Measurements from ENCODE around the gene MICOS13.

MICOS13 gene

GRCh38 chr19:5663904-5664303 is 16.4 kb downstream of the MICOS13 start:
- H3K4me3 ChIP-seq (ENCODE audit: low read length in 2 of 2) = no peak overlapping the region
- H3K36me3 ChIP-seq (ENCODE audit: control insufficient read depth in 2 of 2, insufficient read depth in 2 of 2, low read length in 2 of 2) = peaks cover 63 to 77% of the 10 kb centered on the region in 2 donors
- H3K27me3 ChIP-seq (ENCODE audit: control insufficient read depth in 1 of 2, insufficient read depth in 2 of 2, low read length in 2 of 2) = no peaks in the 10 kb centered on the region
- H3K9ac ChIP-seq (ENCODE audit: low read length in 2 of 2) = no peak overlapping the region
- H3K4me1 ChIP-seq (ENCODE audit: control insufficient read depth, insufficient read depth, low read length) = no peaks in the 10 kb centered on the region
- H3K27ac ChIP-seq (ENCODE audit: low read length) = no peak overlapping the region
- no peaks in the 10 kb centered on the region for H3K9me3 ChIP-seq (ENCODE audit: control insufficient read depth in 2 of 2, low read length in 2 of 2)

GRCh38 chr19:5661483-5661882 is 18.8 kb downstream of the MICOS13 start:
- H3K9me3 ChIP-seq (ENCODE audit: control insufficient read depth in 2 of 2, low read length in 2 of 2) = no peaks in the 10 kb centered on the region
- no peaks in the 10 kb centered on the region for H3K27me3 ChIP-seq (ENCODE audit: control insufficient read depth in 1 of 2, insufficient read depth in 2 of 2, low read length in 2 of 2)
- no peak overlapping the region for H3K4me3 ChIP-seq (ENCODE audit: low read length in 2 of 2)
- peaks cover 61 to 73% of the 10 kb centered on the region in 2 donors for H3K36me3 ChIP-seq (ENCODE audit: control insufficient read depth in 2 of 2, insufficient read depth in 2 of 2, low read length in 2 of 2)
- no peak overlapping the region for H3K27ac ChIP-seq (ENCODE audit: low read length)
- no peaks in the 10 kb centered on the region for H3K4me1 ChIP-seq (ENCODE audit: control insufficient read depth, insufficient read depth, low read length)
- no peak overlapping the region for H3K9ac ChIP-seq (ENCODE audit: low read length in 2 of 2)

- Histone ChIP-seq H3K27me3 (ENCODE audit: control insufficient read depth in 1 of 2, insufficient read depth in 2 of 2, low read length in 2 of 2) (no peaks in the 10 kb centered on the region), H3K9me3 (ENCODE audit: control insufficient read depth in 2 of 2, low read length in 2 of 2) (no peaks in the 10 kb centered on the region), H3K27ac (ENCODE audit: low read length) (no peak overlapping the region), H3K4me3 (ENCODE audit: low read length in 2 of 2) (no peak overlapping the region), H3K36me3 (ENCODE audit: control insufficient read depth in 2 of 2, insufficient read depth in 2 of 2, low read length in 2 of 2) (peaks cover 69 to 73% of the 10 kb centered on the region in 2 donors), H3K4me1 (ENCODE audit: control insufficient read depth, insufficient read depth, low read length) (no peaks in the 10 kb centered on the region), H3K9ac (ENCODE audit: low read length in 2 of 2) (no peak overlapping the region)
Observed at GRCh38 chr19:5655412-5655811, 24.9 kb downstream of the MICOS13 start.

GRCh38 chr19:5654931-5655330 is 25.4 kb downstream of the MICOS13 start:
- Histone ChIP-seq H3K4me3 (ENCODE audit: low read length in 2 of 2) (no peak overlapping the region), H3K4me1 (ENCODE audit: control insufficient read depth, insufficient read depth, low read length) (no peaks in the 10 kb centered on the region), H3K9me3 (ENCODE audit: control insufficient read depth in 2 of 2, low read length in 2 of 2) (no peaks in the 10 kb centered on the region), H3K36me3 (ENCODE audit: control insufficient read depth in 2 of 2, insufficient read depth in 2 of 2, low read length in 2 of 2) (peaks cover 69 to 71% of the 10 kb centered on the region in 2 donors), H3K9ac (ENCODE audit: low read length in 2 of 2) (no peak overlapping the region), H3K27me3 (ENCODE audit: control insufficient read depth in 1 of 2, insufficient read depth in 2 of 2, low read length in 2 of 2) (no peaks in the 10 kb centered on the region), H3K27ac (ENCODE audit: low read length) (no peak overlapping the region)

- Histone ChIP-seq H3K4me3 (ENCODE audit: low read length in 2 of 2) (no peak overlapping the region), H3K9ac (ENCODE audit: low read length in 2 of 2) (no peak overlapping the region), H3K27ac (ENCODE audit: low read length) (no peak overlapping the region), H3K36me3 (ENCODE audit: control insufficient read depth in 2 of 2, insufficient read depth in 2 of 2, low read length in 2 of 2) (peaks cover 64 to 73% of the 10 kb centered on the region in 2 donors), H3K27me3 (ENCODE audit: control insufficient read depth in 1 of 2, insufficient read depth in 2 of 2, low read length in 2 of 2) (no peaks in the 10 kb centered on the region), H3K9me3 (ENCODE audit: control insufficient read depth in 2 of 2, low read length in 2 of 2) (no peaks in the 10 kb centered on the region), H3K4me1 (ENCODE audit: control insufficient read depth, insufficient read depth, low read length) (no peaks in the 10 kb centered on the region)
Observed at GRCh38 chr19:5652261-5652660, 28.1 kb downstream of the MICOS13 start.

- no peak overlapping the region for H3K4me3 ChIP-seq (ENCODE audit: low read length in 2 of 2)
- H3K9me3 ChIP-seq (ENCODE audit: control insufficient read depth in 2 of 2, low read length in 2 of 2) = no peaks in the 10 kb centered on the region
- H3K4me1 ChIP-seq (ENCODE audit: control insufficient read depth, insufficient read depth, low read length) = no peaks in the 10 kb centered on the region
- no peak overlapping the region for H3K27ac ChIP-seq (ENCODE audit: low read length)
- no peaks in the 10 kb centered on the region for H3K27me3 ChIP-seq (ENCODE audit: control insufficient read depth in 1 of 2, insufficient read depth in 2 of 2, low read length in 2 of 2)
- H3K9ac ChIP-seq (ENCODE audit: low read length in 2 of 2) = no peak overlapping the region
- peaks cover 67 to 77% of the 10 kb centered on the region in 2 donors for H3K36me3 ChIP-seq (ENCODE audit: control insufficient read depth in 2 of 2, insufficient read depth in 2 of 2, low read length in 2 of 2)
Observed at GRCh38 chr19:5651361-5651760, 29.0 kb downstream of the MICOS13 start.

- no peak overlapping the region for H3K4me3 ChIP-seq (ENCODE audit: low read length in 2 of 2)
- H3K27me3 ChIP-seq (ENCODE audit: control insufficient read depth in 1 of 2, insufficient read depth in 2 of 2, low read length in 2 of 2) = no peaks in the 10 kb centered on the region
- H3K4me1 ChIP-seq (ENCODE audit: control insufficient read depth, insufficient read depth, low read length) = no peaks in the 10 kb centered on the region
- no peak overlapping the region for H3K9ac ChIP-seq (ENCODE audit: low read length in 2 of 2)
- H3K9me3 ChIP-seq (ENCODE audit: control insufficient read depth in 2 of 2, low read length in 2 of 2) = no peaks in the 10 kb centered on the region
- peaks cover 63 to 64% of the 10 kb centered on the region in 2 donors for H3K36me3 ChIP-seq (ENCODE audit: control insufficient read depth in 2 of 2, insufficient read depth in 2 of 2, low read length in 2 of 2)
- no peak overlapping the region for H3K27ac ChIP-seq (ENCODE audit: low read length)
Observed at GRCh38 chr19:5648464-5648863, 31.9 kb downstream of the MICOS13 start.

GRCh38 chr19:5646703-5647102 is 33.6 kb downstream of the MICOS13 start:
- no peak overlapping the region for H3K4me3 ChIP-seq (ENCODE audit: low read length in 2 of 2)
- no peak overlapping the region for H3K27ac ChIP-seq (ENCODE audit: low read length)
- no peaks in the 10 kb centered on the region for H3K9me3 ChIP-seq (ENCODE audit: control insufficient read depth in 2 of 2, low read length in 2 of 2)
- H3K27me3 ChIP-seq (ENCODE audit: control insufficient read depth in 1 of 2, insufficient read depth in 2 of 2, low read length in 2 of 2) = no peaks in the 10 kb centered on the region
- peaks cover 54 to 58% of the 10 kb centered on the region in 2 donors for H3K36me3 ChIP-seq (ENCODE audit: control insufficient read depth in 2 of 2, insufficient read depth in 2 of 2, low read length in 2 of 2)
- H3K4me1 ChIP-seq (ENCODE audit: control insufficient read depth, insufficient read depth, low read length) = no peaks in the 10 kb centered on the region
- no peak overlapping the region for H3K9ac ChIP-seq (ENCODE audit: low read length in 2 of 2)

GRCh38 chr19:5645409-5645808 is 34.9 kb downstream of the MICOS13 start:
- Histone ChIP-seq H3K36me3 (ENCODE audit: control insufficient read depth in 2 of 2, insufficient read depth in 2 of 2, low read length in 2 of 2) (peaks cover 44 to 50% of the 10 kb centered on the region in 2 donors), H3K9me3 (ENCODE audit: control insufficient read depth in 2 of 2, low read length in 2 of 2) (no peaks in the 10 kb centered on the region), H3K4me1 (ENCODE audit: control insufficient read depth, insufficient read depth, low read length) (no peaks in the 10 kb centered on the region), H3K9ac (ENCODE audit: low read length in 2 of 2) (no peak overlapping the region), H3K4me3 (ENCODE audit: low read length in 2 of 2) (no peak overlapping the region), H3K27me3 (ENCODE audit: control insufficient read depth in 1 of 2, insufficient read depth in 2 of 2, low read length in 2 of 2) (no peaks in the 10 kb centered on the region), H3K27ac (ENCODE audit: low read length) (no peak overlapping the region)

GRCh38 chr19:5644037-5644436 is 36.3 kb downstream of the MICOS13 start:
- no peak overlapping the region for H3K4me3 ChIP-seq (ENCODE audit: low read length in 2 of 2)
- no peaks in the 10 kb centered on the region for H3K9me3 ChIP-seq (ENCODE audit: control insufficient read depth in 2 of 2, low read length in 2 of 2)
- no peak overlapping the region for H3K27ac ChIP-seq (ENCODE audit: low read length)
- peaks cover 35 to 45% of the 10 kb centered on the region in 2 donors for H3K36me3 ChIP-seq (ENCODE audit: control insufficient read depth in 2 of 2, insufficient read depth in 2 of 2, low read length in 2 of 2)
- no peaks in the 10 kb centered on the region for H3K4me1 ChIP-seq (ENCODE audit: control insufficient read depth, insufficient read depth, low read length)
- H3K9ac ChIP-seq (ENCODE audit: low read length in 2 of 2) = no peak overlapping the region
- H3K27me3 ChIP-seq (ENCODE audit: control insufficient read depth in 1 of 2, insufficient read depth in 2 of 2, low read length in 2 of 2) = no peaks in the 10 kb centered on the region

GRCh38 chr19:5643060-5643459 is 37.3 kb downstream of the MICOS13 start:
- H3K4me1 ChIP-seq (ENCODE audit: control insufficient read depth, insufficient read depth, low read length) = no peaks in the 10 kb centered on the region
- H3K27ac ChIP-seq (ENCODE audit: low read length) = no peak overlapping the region
- peaks cover 34 to 45% of the 10 kb centered on the region in 2 donors for H3K36me3 ChIP-seq (ENCODE audit: control insufficient read depth in 2 of 2, insufficient read depth in 2 of 2, low read length in 2 of 2)
- no peak overlapping the region for H3K9ac ChIP-seq (ENCODE audit: low read length in 2 of 2)
- H3K9me3 ChIP-seq (ENCODE audit: control insufficient read depth in 2 of 2, low read length in 2 of 2) = no peaks in the 10 kb centered on the region
- H3K27me3 ChIP-seq (ENCODE audit: control insufficient read depth in 1 of 2, insufficient read depth in 2 of 2, low read length in 2 of 2) = no peaks in the 10 kb centered on the region
- H3K4me3 ChIP-seq (ENCODE audit: low read length in 2 of 2) = no peak overlapping the region
